MCF 10A (cell line): Measurements from ENCODE around the gene HAGHL. TPM values are rescaled to one million over a fixed set of nuclear protein-coding genes. Genes with fewer than 3 reads are reported as not detected.
"Not testable (repeated sequence)": the region's sequence is repeated elsewhere in the genome, so short reads cannot be mapped to it uniquely, and the experiment has no call there.

Source experiments
- BruUV-seq: library from RNA; stranded (reverse); fragments of 400-500 nt; replicated peaks from 2 replicates; lab custom pipeline; 2021; lab: Mats Ljungman, UMichigan
- CTCF ChIA-PET: fragments of 300-600 bp; sonication (Branson Sonifier 250); formaldehyde crosslinking; extraction: SDS; loops from one replicate; lab custom pipeline; 2021; ENCODE audit warnings: antibody characterized with exemption, inconsistent platforms; lab: Yijun Ruan, JAX
- POLR2A ChIA-PET: fragments of 300-600, 350-650 bp; sonication (Branson Sonifier 250); formaldehyde crosslinking; extraction: SDS; loops from one replicate; lab custom pipeline; 2020; ENCODE audit warnings: antibody characterized with exemption, inconsistent platforms; lab: Yijun Ruan, JAX
- DNase-seq: peaks from one replicate; pipeline ENCODE4 v3.0.0-alpha.2; 2018; ENCODE audit not compliant: unreplicated experiment
- H3K27ac Mint-ChIP-seq: one replicate; pipeline ENCODE4 v1.8.0; 2022; ENCODE audit warnings: mild to moderate bottlenecking, low read depth, mixed read lengths; ENCODE audit not compliant: unreplicated experiment
- H3K27me3 Mint-ChIP-seq: one replicate; pipeline ENCODE4 v1.8.0; 2022; ENCODE audit warnings: mixed read lengths; ENCODE audit not compliant: insufficient read depth, unreplicated experiment
- H3K36me3 Mint-ChIP-seq: one replicate; pipeline ENCODE4 v1.8.0; 2022; ENCODE audit warnings: mild to moderate bottlenecking, moderate library complexity, mixed read lengths; ENCODE audit not compliant: insufficient read depth, unreplicated experiment
- H3K4me1 Mint-ChIP-seq: one replicate; pipeline ENCODE4 v1.8.0; 2022; ENCODE audit warnings: mixed read lengths; ENCODE audit not compliant: insufficient read depth, unreplicated experiment
- H3K4me3 Mint-ChIP-seq: one replicate; pipeline ENCODE4 v1.8.0; 2022; ENCODE audit warnings: mild to moderate bottlenecking, moderate library complexity, mixed read lengths; ENCODE audit not compliant: unreplicated experiment
- H3K9me3 Mint-ChIP-seq: one replicate; pipeline ENCODE4 v1.8.0; 2022; ENCODE audit warnings: mixed read lengths; ENCODE audit not compliant: unreplicated experiment
- intact Hi-C: fragments of 100-400 bp; cut with micrococcal nuclease; formaldehyde crosslinking; loops from 2 replicates; pipeline ENCODE4 v1.14.1; 2022
- total RNA-seq: library from RNA; stranded (reverse); gene quantifications from 2 replicates; pipeline ENCODE4 v1.2.3, GENCODE V29; 2022
- TF ChIP-seq, protein P1 (sequence below): fragments of 200-600 bp; IDR thresholded peaks from one replicate; pipeline ENCODE4 v1.8.0; 2022; ENCODE audit warnings: antibody characterized with exemption, mild to moderate bottlenecking; ENCODE audit not compliant: unreplicated experiment

The HAGHL gene
- total RNA-seq, 1 experiment from 2014 or later = 24.5 TPM

- H3K27ac Mint-ChIP-seq = peak overlapping the region; percentile 72
- DNase-seq = peak; percentile 96
- ChIA-PET CTCF (interaction anchor here (0.6 to 3.9 kb wide), 29 partner anchors 8 to 646 kb away, joined by 3 to 34 read pairs (median 4); partner anchors contain the start of genes ANTKMT, CHTF18, CIAO3 and HAGHL), POLR2A (interaction anchor here (0.6 to 8.8 kb wide), 20 partner anchors 9 to 125 kb away, joined by 3 to 124 read pairs (median 4); partner anchors contain the start of genes ANTKMT, CCDC78, CIAO3 and HAGHL)
- not testable (repeated sequence) for H3K27me3 Mint-ChIP-seq, BruUV-seq, H3K9me3 Mint-ChIP-seq, H3K36me3 Mint-ChIP-seq
- H3K4me3 Mint-ChIP-seq = peak overlapping the region; percentile 42
- TF ChIP-seq, protein P1, sequence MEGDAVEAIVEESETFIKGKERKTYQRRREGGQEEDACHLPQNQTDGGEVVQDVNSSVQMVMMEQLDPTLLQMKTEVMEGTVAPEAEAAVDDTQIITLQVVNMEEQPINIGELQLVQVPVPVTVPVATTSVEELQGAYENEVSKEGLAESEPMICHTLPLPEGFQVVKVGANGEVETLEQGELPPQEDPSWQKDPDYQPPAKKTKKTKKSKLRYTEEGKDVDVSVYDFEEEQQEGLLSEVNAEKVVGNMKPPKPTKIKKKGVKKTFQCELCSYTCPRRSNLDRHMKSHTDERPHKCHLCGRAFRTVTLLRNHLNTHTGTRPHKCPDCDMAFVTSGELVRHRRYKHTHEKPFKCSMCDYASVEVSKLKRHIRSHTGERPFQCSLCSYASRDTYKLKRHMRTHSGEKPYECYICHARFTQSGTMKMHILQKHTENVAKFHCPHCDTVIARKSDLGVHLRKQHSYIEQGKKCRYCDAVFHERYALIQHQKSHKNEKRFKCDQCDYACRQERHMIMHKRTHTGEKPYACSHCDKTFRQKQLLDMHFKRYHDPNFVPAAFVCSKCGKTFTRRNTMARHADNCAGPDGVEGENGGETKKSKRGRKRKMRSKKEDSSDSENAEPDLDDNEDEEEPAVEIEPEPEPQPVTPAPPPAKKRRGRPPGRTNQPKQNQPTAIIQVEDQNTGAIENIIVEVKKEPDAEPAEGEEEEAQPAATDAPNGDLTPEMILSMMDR = peak; percentile 58
- peaks cover 20% of the 10 kb centered on the region for H3K4me1 Mint-ChIP-seq
- intact Hi-C loops = loop anchor here (1.0 kb wide), 1 partner anchor 73 kb away; no protein-coding TSS in a partner anchor
Measured at GRCh38 chr16:712740-713250, 14.1 kb upstream of the HAGHL start.

DNA sequence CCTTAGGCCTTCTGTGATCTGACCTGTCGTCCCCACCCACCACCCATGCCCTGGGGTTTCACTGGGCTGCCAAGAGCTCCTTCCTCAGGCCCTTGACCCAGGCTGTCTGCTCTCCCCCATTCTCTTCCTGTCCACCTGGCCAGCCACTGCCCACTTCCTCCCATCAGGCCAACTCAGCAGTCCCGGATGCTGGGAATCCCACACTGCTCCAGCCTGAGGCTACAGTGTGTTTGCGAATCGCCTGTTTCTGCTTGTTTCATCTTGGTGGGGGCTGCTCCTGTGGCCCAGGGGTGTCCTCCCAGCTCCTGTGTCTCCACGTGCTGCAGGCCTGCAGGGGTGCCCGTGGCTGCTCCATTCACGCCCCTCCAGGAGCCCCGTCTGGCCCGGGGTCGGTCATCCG, 12.8 kb upstream of the HAGHL start:
- no TSS peak for BruUV-seq
- ChIA-PET POLR2A (interaction anchor here (1.2 to 8.8 kb wide), 6 partner anchors 10 to 74 kb away, joined by 3 to 124 read pairs (median 9); partner anchors contain the start of genes ANTKMT, CCDC78, CHTF18 and CIAO3), CTCF (interaction anchor here (0.6 to 1.6 kb wide), 5 partner anchors 10 to 71 kb away, joined by 3 to 6 read pairs (median 4); no protein-coding TSS in a partner anchor)
- Mint-ChIP-seq H3K36me3 (peaks cover 12% of the 10 kb centered on the region), H3K27me3 (no peaks in the 10 kb centered on the region), H3K4me3 (peak overlapping the region; percentile 60), H3K4me1 (peaks cover 18% of the 10 kb centered on the region), H3K9me3 (no peaks in the 10 kb centered on the region), H3K27ac (no peak overlapping the region)
- no peak for DNase-seq
- intact Hi-C loops = no loop called here
- TF ChIP-seq, protein P1 = no peak

- Mint-ChIP-seq H3K27ac (peak within 1 kb of the TSS; percentile 16), H3K36me3 (peaks cover 19% of the 10 kb centered on the region), H3K4me3 (peak within 1 kb of the TSS; percentile 76), H3K9me3 (no peaks in the 10 kb centered on the region), H3K4me1 (peaks cover 21% of the 10 kb centered on the region), H3K27me3 (no peaks in the 10 kb centered on the region)
- ChIA-PET POLR2A (interaction anchor here (0.6 to 8.8 kb wide), 20 partner anchors 9 to 706 kb away, joined by 3 to 124 read pairs (median 4); partner anchors contain the start of genes ANTKMT, CCDC78, CHTF18 and CIAO3), CTCF (interaction anchor here (0.5 to 1.6 kb wide), 5 partner anchors 8 to 71 kb away, joined by 3 to 6 read pairs (median 4); no protein-coding TSS in a partner anchor)
- TF ChIP-seq, protein P1 = no peak
- no TSS peak for BruUV-seq
- DNase-seq = peak; percentile 83
- intact Hi-C loops = no loop called here
Measured at GRCh38 chr16:714558-715476, 12.1 kb upstream of the HAGHL start, which contains the start of gene METRN. Gene METRN, plus strand, starts transcription at chr16:715118. Its CDS starts 172 bp downstream, at chr16:715290.
